Measurements from ENCODE around the gene RAPGEF5. TPM values are rescaled to one million over a fixed set of nuclear protein-coding genes. Genes with fewer than 3 reads are reported as not detected.

Gene RAPGEF5
- total RNA-seq, 1 experiment from 2014 or later: 5.6 TPM

GRCh38 chr7:22124941-22125340 is 232.0 kb downstream of the RAPGEF5 start:
- no peak for ATAC-seq
- Histone ChIP-seq H3K4me3 (ENCODE audit: low read length) (no peak overlapping the region), H3K27ac (ENCODE audit: low read length) (no peak overlapping the region), H3K4me2 (ENCODE audit: low read length) (no peak overlapping the region), H3K9ac (ENCODE audit: low read length) (no peak overlapping the region), H3K9me2 (replicated peaks; ENCODE audit: low read length) (no peaks in the 10 kb centered on the region), H3K36me3 (ENCODE audit: low read depth, low read length) (no peaks in the 10 kb centered on the region), H2AFZ (ENCODE audit: low read length) (no peak overlapping the region), H3K27me3 (ENCODE audit: low read length) (no peaks in the 10 kb centered on the region), H4K20me1 (ENCODE audit: low read length) (no peaks in the 10 kb centered on the region), H3K9me3 (ENCODE audit: low read length) (no peaks in the 10 kb centered on the region), H3K4me1 (ENCODE audit: insufficient read depth, low read length) (no peaks in the 10 kb centered on the region), H3K79me2 (ENCODE audit: low read length) (no peaks in the 10 kb centered on the region), H3F3A (ENCODE audit: low read length, unreplicated experiment) (no peaks in the 10 kb centered on the region)
- no peak for DNase-seq
- BruUV-seq (replicated peaks): no TSS peak
- intact Hi-C loops (cut with micrococcal nuclease): no loop called here
- ChIA-PET POLR2A (ENCODE audit: unreplicated experiment) (no interaction called here), CTCF (no interaction called here)
- TF ChIP-seq EZH2phosphoT487 (IDR thresholded peaks at IDR 0.05; ENCODE audit: borderline replicate concordance, low read length): no peak
- no peak for TF ChIP-seq EZH2 (IDR thresholded peaks at IDR 0.05; ENCODE audit: low read length, unreplicated experiment)
- no peak for TF ChIP-seq CTCF (conservative IDR thresholded peaks at IDR 0.05; ENCODE audit: low read depth, low read length)

- H3K27ac ChIP-seq (ENCODE audit: low read length): no peak overlapping the region
- no TSS peak for BruUV-seq (replicated peaks)
- ATAC-seq (no peak), DNase-seq (no peak)
- no peaks in the 10 kb centered on the region for H3K36me3 ChIP-seq (ENCODE audit: low read depth, low read length)
- ChIA-PET POLR2A (ENCODE audit: unreplicated experiment) (no interaction called here), CTCF (no interaction called here)
- no peaks in the 10 kb centered on the region for H3F3A ChIP-seq (ENCODE audit: low read length, unreplicated experiment)
- H3K9me3 ChIP-seq (ENCODE audit: low read length): no peaks in the 10 kb centered on the region
- H3K4me1 ChIP-seq (ENCODE audit: insufficient read depth, low read length): no peaks in the 10 kb centered on the region
- intact Hi-C loops (cut with micrococcal nuclease): no loop called here
- H3K9me2 ChIP-seq (replicated peaks; ENCODE audit: low read length): no peaks in the 10 kb centered on the region
- H3K4me3 ChIP-seq (ENCODE audit: low read length): no peak overlapping the region
- no peaks in the 10 kb centered on the region for H3K79me2 ChIP-seq (ENCODE audit: low read length)
- no peak for TF ChIP-seq EZH2phosphoT487 (IDR thresholded peaks at IDR 0.05; ENCODE audit: borderline replicate concordance, low read length)
- TF ChIP-seq EZH2 (IDR thresholded peaks at IDR 0.05; ENCODE audit: low read length, unreplicated experiment): no peak
- TF ChIP-seq CTCF (conservative IDR thresholded peaks at IDR 0.05; ENCODE audit: low read depth, low read length): no peak
- no peaks in the 10 kb centered on the region for H3K27me3 ChIP-seq (ENCODE audit: low read length)
- no peak overlapping the region for H2AFZ ChIP-seq (ENCODE audit: low read length)
- no peak overlapping the region for H3K9ac ChIP-seq (ENCODE audit: low read length)
- no peak overlapping the region for H3K4me2 ChIP-seq (ENCODE audit: low read length)
- H4K20me1 ChIP-seq (ENCODE audit: low read length): no peaks in the 10 kb centered on the region
Measured at GRCh38 chr7:22123139-22123538, 233.8 kb downstream of the RAPGEF5 start.

GRCh38 chr7:22121702-22122474 is 235.1 kb downstream of the RAPGEF5 start:
- H3K36me3 ChIP-seq (ENCODE audit: low read depth, low read length): no peaks in the 10 kb centered on the region
- no peaks in the 10 kb centered on the region for H3K4me1 ChIP-seq (ENCODE audit: insufficient read depth, low read length)
- H3F3A ChIP-seq (ENCODE audit: low read length, unreplicated experiment): no peaks in the 10 kb centered on the region
- no peaks in the 10 kb centered on the region for H3K27me3 ChIP-seq (ENCODE audit: low read length)
- H4K20me1 ChIP-seq (ENCODE audit: low read length): no peaks in the 10 kb centered on the region
- no peaks in the 10 kb centered on the region for H3K9me2 ChIP-seq (replicated peaks; ENCODE audit: low read length)
- no TSS peak for BruUV-seq (replicated peaks)
- no peak for ATAC-seq
- no peaks in the 10 kb centered on the region for H3K9me3 ChIP-seq (ENCODE audit: low read length)
- intact Hi-C loops (cut with micrococcal nuclease): no loop called here
- no peak overlapping the region for H3K4me3 ChIP-seq (ENCODE audit: low read length)
- ChIA-PET CTCF (interaction anchor here (0.5 kb wide), 1 partner anchor 12 kb away, joined by 3 read pairs; no protein-coding TSS in a partner anchor), POLR2A (ENCODE audit: unreplicated experiment) (no interaction called here)
- H3K4me2 ChIP-seq (ENCODE audit: low read length): no peak overlapping the region
- no peak overlapping the region for H3K9ac ChIP-seq (ENCODE audit: low read length)
- no peak overlapping the region for H3K27ac ChIP-seq (ENCODE audit: low read length)
- no peak for TF ChIP-seq EZH2 (IDR thresholded peaks at IDR 0.05; ENCODE audit: low read length, unreplicated experiment)
- TF ChIP-seq CTCF (conservative IDR thresholded peaks at IDR 0.05; ENCODE audit: low read depth, low read length): no peak
- no peak for TF ChIP-seq EZH2phosphoT487 (IDR thresholded peaks at IDR 0.05; ENCODE audit: borderline replicate concordance, low read length)
- no peak overlapping the region for H2AFZ ChIP-seq (ENCODE audit: low read length)
- no peaks in the 10 kb centered on the region for H3K79me2 ChIP-seq (ENCODE audit: low read length)
- DNase-seq: no peak

All from PC-3 (cell line).